Pancreas (tissue), 10 donors: ENCODE results near the gene NEGR1. TPM values are rescaled to one million over a fixed set of nuclear protein-coding genes. Genes with fewer than 3 reads are reported as not detected.

Source experiments
- ATAC-seq, 4 donors: fragments of 200-7000 bp; cut with Tn5 transposase; one replicate each; pipeline versions ENCODE4 v1.8.0 to v1.9.1; 2020; ENCODE audit warnings: mild to moderate bottlenecking in 4 of 4, moderate library complexity in 4 of 4
- DNase-seq, 6 donors: peaks; one replicate each; pipeline ENCODE4 v3.0.0-alpha.2; 2020
- FAIRE-seq: peaks from 2 replicates; lab custom pipeline; 2012; peaks lifted over from hg19 to GRCh38; lab: Jason Lieb, UNC
- H3K27ac ChIP-seq, 4 donors: fragments of 200-600 bp; sonication (generic); 1 replicate in 3 of 4; 2 replicates in 1 of 4; pipeline versions ENCODE4 v1.5.0 to v1.8.0; 2020
- H3K27me3 ChIP-seq, 4 donors: fragments of 200-600 bp; one replicate each; pipeline ENCODE4 v1.8.0; 2021
- H3K36me3 ChIP-seq, 3 donors: fragments of 200-600 bp; sonication (generic) in 1 of 3; one replicate each; pipeline versions ENCODE4 v1.5.0 to v1.8.0; 2020 to 2021
- H3K4me1 ChIP-seq, 3 donors: fragments of 200-600 bp; one replicate each; pipeline ENCODE4 v1.8.0; 2021
- H3K4me3 ChIP-seq, 4 donors: fragments of 200-600 bp; sonication (generic) in 2 of 4; one replicate each; pipeline versions ENCODE4 v1.5.0 to v1.8.0; 2020 to 2021
- H3K9me3 ChIP-seq, 4 donors: fragments of 200-600 bp; one replicate each; pipeline ENCODE4 v1.8.0; 2021
- CTCF ChIP-seq, 4 donors: fragments of 200-600 bp; sonication (generic) in 3 of 4; IDR thresholded peaks; one replicate each; pipeline versions ENCODE4 v1.5.0 to v1.8.0; 2021; ENCODE audit warnings: antibody characterized with exemption in 4 of 4
- WGBS, 2 donors: extraction: QIAGEN DNeasy Blood & Tissue Kit; methylation state at CpG; one replicate each; pipeline ENCODE4 v1.1.7; 2013; 5-methylcytosine and 5-hydroxymethylcytosine counted together
- intact Hi-C, 3 donors: fragments of 100-400 bp; cut with DNase I; formaldehyde crosslinking; loops; one replicate each; pipeline versions ENCODE4 v1.11.1 to v1.14.2; 2022
- polyA plus RNA-seq, 2 donors: library from polyadenylated mRNA; stranded (reverse); fragments of 200-250 nt; gene quantifications; one replicate each; pipeline ENCODE4 v1.2.3, GENCODE V29; 2013
- total RNA-seq, 6 donors: library from RNA; stranded (reverse); fragmentation: NEBNext Ultra II Directional in 4 of 6; extraction: Animal tissue kit (Norgen Biotek cat#: 25700) in 4 of 6; gene quantifications; one replicate each; pipeline versions ENCODE4 v1.2.1 to v1.2.4, GENCODE V29; 2021 to 2023
- donor health status: healthy with polysubstance abuse.
- donor health status: DM: no; HTN: no; CAD: no; lungs with moderate emphysema.
- donor health status: DM: no; HTN: no; CAD: no.
- donor health status: control.
- donor health status: control.
- donor health status: Bipolar disorder and iron deficiency.
- donor health status: DM: yes; HTN: yes; CAD: no.
- donor health status: DM: no; HTN: no; CAD: no.
- donor health status: DM: no; HTN: no; CAD: no.
- donor health status: DM: yes; HTN: yes; CAD: no.

The NEGR1 gene
- total and polyA plus RNA-seq, 8 donors = 1.2 to 9.3 (median 3.4) TPM

DNA sequence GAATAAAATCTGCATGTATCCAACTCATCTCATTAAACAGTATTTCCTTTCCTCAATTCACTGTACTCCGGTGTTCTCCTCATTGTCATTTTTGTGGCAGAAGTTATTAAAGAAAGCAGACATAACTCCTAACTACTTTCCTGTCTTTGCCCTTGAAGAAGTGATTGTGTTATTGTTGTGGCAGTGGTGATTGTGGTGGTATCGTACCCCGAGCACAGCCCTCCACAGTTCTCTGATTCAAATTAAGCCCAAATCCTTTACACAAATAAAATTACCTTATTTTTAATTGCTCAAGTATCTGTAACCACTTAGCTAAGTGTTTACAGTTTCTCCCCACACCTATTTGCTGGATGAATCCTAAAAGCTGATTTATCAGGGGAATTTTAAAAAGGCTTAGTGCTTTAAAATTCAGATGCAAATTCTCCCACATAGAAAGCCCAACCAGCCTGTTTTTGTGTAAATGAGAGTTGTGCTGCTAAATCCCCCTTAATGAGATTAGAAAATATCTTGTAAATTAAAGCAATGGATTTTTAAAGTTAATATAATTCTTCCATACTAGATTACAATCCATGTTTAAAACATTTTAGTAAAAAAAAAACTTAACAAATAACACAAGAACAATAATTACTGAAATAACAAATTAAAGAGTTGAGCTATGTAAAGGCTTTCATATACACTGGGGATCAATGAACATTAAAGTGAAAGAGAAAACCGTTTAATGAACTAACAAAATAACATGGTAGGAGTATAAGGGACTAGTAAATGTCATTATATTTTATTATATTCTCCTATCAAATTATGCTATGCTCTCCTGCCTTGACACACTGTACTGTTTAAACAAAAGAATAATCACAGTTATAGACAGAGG lies 259.0 kb downstream of the NEGR1 start:
- Histone ChIP-seq H3K4me3 (no peak overlapping the region), H3K9me3 (no peaks in the 10 kb centered on the region), H3K27me3 (no peaks in the 10 kb centered on the region), H3K36me3 (no peaks in the 10 kb centered on the region), H3K4me1 (no peaks in the 10 kb centered on the region), H3K27ac (no peak overlapping the region)
- no peak for TF ChIP-seq CTCF (IDR thresholded peaks at IDR 0.05)
- no peak for ATAC-seq
- intact Hi-C loops = no loop called here
- DNase-seq = no peak
- WGBS, 2 donors = 52 to 62% methylated on average over 4 of the region's 4 CpGs
- no peak for FAIRE-seq

- no peak for FAIRE-seq
Measured at GRCh38 chr1:72018562-72018961, 263.8 kb downstream of the NEGR1 start.

GRCh38 chr1:72015006-72015405 lies 267.3 kb downstream of the NEGR1 start:
- Histone ChIP-seq H3K4me1 (no peaks in the 10 kb centered on the region), H3K27me3 (no peaks in the 10 kb centered on the region), H3K4me3 (no peak overlapping the region), H3K9me3 (no peaks in the 10 kb centered on the region), H3K27ac (no peak overlapping the region), H3K36me3 (no peaks in the 10 kb centered on the region)
- 92% methylated on average over 1 of the region's 1 CpG for WGBS, 2 donors
- intact Hi-C loops = no loop called here
- DNase-seq = no peak
- TF ChIP-seq CTCF (IDR thresholded peaks at IDR 0.05) = no peak
- no peak for ATAC-seq
- FAIRE-seq = no peak

More at GRCh38 chr1:72018562-72018961, 263.8 kb downstream of the NEGR1 start:
- H3K4me1 ChIP-seq = no peaks in the 10 kb centered on the region
- DNase-seq (no peak), ATAC-seq (no peak)
- no peaks in the 10 kb centered on the region for H3K9me3 ChIP-seq
- TF ChIP-seq CTCF (IDR thresholded peaks at IDR 0.05) = no peak
- intact Hi-C loops = no loop called here
- no peaks in the 10 kb centered on the region for H3K36me3 ChIP-seq
- H3K4me3 ChIP-seq = no peak overlapping the region
- H3K27me3 ChIP-seq = no peaks in the 10 kb centered on the region
- H3K27ac ChIP-seq = no peak overlapping the region
- WGBS, 2 donors = 96% methylated on average over 2 of the region's 2 CpGs

DNA sequence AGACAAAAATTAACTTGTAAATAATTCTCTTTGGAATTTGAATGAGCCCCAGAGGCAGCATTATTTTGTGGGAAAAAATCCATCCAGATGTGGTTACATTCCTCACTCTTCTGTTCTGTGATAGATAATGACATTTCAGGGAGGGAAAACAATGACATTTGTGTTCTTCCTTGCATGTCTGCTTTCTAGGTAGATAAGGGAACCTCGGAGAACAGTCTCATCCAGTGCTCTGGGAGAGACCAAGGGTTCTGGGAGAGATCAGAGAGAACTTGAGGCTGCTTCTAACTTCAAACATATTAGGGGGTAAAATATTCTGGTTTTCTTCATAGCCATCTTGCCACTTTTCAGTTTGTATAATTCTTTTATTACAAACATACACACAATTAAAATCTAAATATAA lies 269.2 kb downstream of the NEGR1 start:
- DNase-seq (no peak), FAIRE-seq (no peak), ATAC-seq (no peak)
- intact Hi-C loops = no loop called here
- no peak overlapping the region for H3K27ac ChIP-seq
- no peak for TF ChIP-seq CTCF (IDR thresholded peaks at IDR 0.05)
- H3K27me3 ChIP-seq = no peaks in the 10 kb centered on the region
- H3K4me1 ChIP-seq = no peaks in the 10 kb centered on the region
- WGBS, 2 donors = 13 to 28% methylated on average over 1 of the region's 1 CpG
- no peaks in the 10 kb centered on the region for H3K9me3 ChIP-seq
- H3K36me3 ChIP-seq = no peaks in the 10 kb centered on the region
- no peak overlapping the region for H3K4me3 ChIP-seq

GRCh38 chr1:72011721-72012120 lies 270.6 kb downstream of the NEGR1 start:
- no peak for DNase-seq
- intact Hi-C loops = no loop called here
- ATAC-seq = no peak
- Histone ChIP-seq H3K27me3 (no peaks in the 10 kb centered on the region), H3K4me1 (no peaks in the 10 kb centered on the region), H3K36me3 (no peaks in the 10 kb centered on the region), H3K4me3 (no peak overlapping the region), H3K9me3 (no peaks in the 10 kb centered on the region), H3K27ac (no peak overlapping the region)
- TF ChIP-seq CTCF (IDR thresholded peaks at IDR 0.05) = no peak
- 59 to 74% methylated on average over 6 of the region's 6 CpGs for WGBS, 2 donors
- FAIRE-seq = no peak
